Upper lobe of left lung (tissue), 4 donors: ENCODE results near the gene KIR2DL1.
"Not testable (repeated sequence)": the region's sequence is repeated elsewhere in the genome, so short reads cannot be mapped to it uniquely, and the experiment has no call there.

Experiments used
- EP300 ChIP-seq, 4 donors: sonication (generic); formaldehyde crosslinking; IDR thresholded peaks; one replicate each; pipeline ENCODE4 v1.5.1; 2017; ENCODE audit warnings: antibody characterized with exemption in 4 of 4, control low read depth in 2 of 4
- POLR2A ChIP-seq, 4 donors: fragments of 450-650 bp; IDR thresholded peaks; one replicate each; pipeline ENCODE4 v1.5.1; 2016 to 2017; ENCODE audit warnings: antibody characterized with exemption in 4 of 4, mild to moderate bottlenecking in 2 of 4
- POLR2AphosphoS5 ChIP-seq, 2 donors: sonication (generic); formaldehyde crosslinking; IDR thresholded peaks; one replicate each; pipeline ENCODE4 v1.5.1; 2017; ENCODE audit warnings: antibody characterized with exemption in 2 of 2

- not testable (repeated sequence) for TF ChIP-seq POLR2A, EP300, POLR2AphosphoS5 (IDR thresholded peaks at IDR 0.05)
These were observed 58.5 kb downstream of the KIR2DL1 start for GRCh38 chr19:54828064-54828463.
